ENCODE data around the gene SFN.
"Not testable (repeated sequence)": the region's sequence is repeated elsewhere in the genome, so short reads cannot be mapped to it uniquely, and the experiment has no call there.

The SFN gene

DNA sequence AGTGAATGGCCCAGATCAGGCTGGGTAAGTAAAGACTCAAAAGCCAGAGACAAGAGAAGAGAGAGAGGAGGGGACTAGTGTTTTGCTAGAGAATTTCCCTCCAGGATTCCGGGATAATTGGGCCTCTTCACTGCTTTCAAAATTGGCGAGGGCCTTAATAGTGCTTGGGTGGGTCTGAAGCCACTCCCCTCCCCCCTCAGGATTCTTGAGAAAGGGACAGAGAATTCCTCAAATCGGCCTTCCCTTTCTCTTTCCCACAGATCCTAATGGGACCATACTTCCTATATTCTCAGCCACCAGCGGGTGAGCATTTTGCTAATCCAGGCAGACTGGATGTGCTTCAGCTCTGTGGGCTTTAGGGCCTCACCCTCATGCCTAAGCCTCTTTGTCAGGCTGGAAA is 11.9 kb downstream of the SFN start:
- no peak for DNase-seq

DNA sequence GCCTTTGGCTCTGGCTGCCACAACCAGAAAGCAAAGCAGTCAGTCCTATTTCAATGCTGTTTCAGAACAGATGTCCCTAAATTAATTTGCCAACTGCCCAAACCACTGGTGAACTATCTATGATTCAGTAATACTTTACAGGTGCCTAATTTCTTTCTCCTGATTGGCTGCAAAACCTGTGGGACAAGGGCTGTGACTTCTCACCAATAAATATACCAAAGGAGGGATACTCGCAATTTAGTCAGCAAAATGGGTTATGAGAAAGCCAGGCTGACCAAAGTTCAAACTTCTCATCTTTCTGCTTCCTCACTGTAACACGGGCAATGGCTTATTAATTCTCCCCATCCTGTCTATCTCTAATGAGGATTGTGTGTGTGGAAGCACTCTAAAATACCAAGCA is 14.4 kb downstream of the SFN start:
- no peak for DNase-seq

DNA sequence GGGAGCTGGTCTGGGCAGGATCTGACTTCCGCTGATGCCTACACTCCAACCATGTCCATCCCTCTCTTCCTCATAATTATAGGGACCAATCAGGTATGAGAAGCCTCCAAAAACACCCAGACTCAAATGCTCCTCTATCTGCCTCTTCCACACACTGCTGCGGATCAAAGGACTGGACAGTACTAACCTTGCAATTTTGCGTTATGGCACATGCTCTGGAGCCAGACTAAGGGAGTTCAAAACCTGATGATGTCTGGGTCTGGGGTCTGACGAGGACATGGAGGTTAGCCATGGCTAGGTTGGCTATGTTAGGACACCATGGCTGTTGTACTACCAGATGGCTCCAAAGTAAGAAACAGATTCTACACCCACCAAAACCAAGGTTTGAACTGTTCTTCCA is 16.8 kb downstream of the SFN start:
- no peak for DNase-seq

DNA sequence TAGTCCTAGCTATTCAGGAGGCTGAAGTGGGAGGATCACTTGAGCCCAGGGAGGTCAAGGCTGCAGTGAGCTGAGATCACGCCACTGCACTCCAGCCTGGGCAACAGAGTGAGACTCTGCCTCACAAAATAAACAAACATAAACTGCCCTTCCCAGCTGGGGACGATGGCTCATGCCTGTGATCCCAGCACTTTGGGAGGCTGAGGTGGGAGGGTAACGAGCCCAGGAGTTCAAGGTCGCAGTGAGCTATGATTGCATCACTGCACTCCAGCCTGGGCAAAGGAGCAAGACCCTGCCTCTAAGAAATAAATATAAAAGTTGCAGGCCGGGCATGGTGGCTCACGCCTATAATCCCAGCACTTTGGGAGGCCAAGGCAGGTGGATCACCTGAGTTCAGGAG is 18.7 kb downstream of the SFN start:
- DNase-seq: not testable (repeated sequence)

DNA sequence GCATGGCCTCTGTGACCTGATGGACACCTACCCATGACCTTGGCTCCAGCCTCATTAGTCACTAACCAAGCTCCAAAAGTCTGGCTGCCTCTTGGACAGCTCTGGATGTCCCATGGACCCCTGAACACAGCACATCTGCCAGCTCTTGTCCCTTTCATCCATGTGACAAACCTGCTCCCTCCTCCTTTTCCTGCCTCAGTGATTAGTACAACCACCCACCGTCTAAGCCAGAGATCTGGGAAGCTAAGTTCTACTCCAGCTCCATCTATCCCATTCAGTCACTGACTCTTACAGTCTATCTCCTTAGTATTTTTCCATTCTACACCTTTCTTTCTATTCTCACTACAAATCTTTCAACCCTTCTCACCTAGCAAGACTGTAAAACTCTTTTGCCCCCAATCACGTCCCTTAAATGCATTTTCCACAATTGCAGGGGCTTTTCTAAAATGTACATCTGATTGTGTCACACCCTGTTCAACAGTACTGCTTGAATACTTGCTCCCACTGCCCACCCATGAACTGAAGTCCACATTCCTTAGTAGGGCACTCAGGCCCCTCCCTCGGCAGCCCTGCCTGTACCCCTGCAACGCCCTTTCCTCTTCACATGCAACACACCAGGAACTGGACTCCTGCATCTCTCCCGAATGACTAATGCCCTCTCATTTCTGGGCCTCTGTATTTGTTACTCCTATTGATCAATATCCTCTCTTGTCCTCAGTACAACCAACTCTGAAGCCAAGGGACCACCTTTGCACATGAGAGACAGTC is 19.9 kb downstream of the SFN start:
- DNase-seq: no peak

DNA sequence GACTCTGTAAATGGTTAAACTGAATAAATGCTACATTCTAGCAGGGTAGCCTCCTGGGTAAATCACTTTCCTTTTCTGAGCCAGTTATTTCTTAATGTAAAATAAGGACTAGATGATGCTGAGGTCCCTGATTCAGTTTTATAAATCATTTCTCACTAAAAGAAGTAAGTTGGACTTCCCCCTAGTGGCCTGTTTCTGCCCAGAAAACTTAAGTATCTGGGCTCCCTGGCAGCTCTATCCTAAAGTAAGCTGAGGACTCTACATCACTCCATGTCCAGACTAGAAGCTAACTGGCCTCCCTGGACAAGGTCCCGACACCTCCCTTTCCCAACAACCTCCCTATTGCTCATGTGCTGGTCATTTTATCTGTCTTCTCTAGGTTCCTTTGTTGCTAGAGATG is 24.2 kb downstream of the SFN start:
- peak; percentile 24 for DNase-seq

DNA sequence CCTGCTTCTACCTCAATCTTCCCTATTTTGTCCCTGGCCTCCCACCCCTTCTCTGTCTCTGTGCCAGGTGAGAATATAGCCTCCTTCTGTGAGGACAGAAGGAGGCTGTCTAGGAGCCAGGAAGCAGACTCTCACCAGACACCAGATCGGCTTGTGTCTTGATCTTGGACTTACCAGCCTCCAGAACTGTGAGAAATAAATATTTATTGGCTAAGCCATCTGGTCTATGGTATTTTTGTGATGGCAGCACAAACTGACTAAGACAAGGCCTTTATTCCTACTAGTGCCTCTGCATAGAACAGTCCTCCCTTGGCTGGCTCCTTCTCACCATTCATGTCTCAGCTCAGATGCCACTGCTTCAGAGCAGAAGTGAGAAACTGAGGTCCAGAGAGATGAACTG is 25.3 kb downstream of the SFN start:
- DNase-seq: no peak

DNA sequence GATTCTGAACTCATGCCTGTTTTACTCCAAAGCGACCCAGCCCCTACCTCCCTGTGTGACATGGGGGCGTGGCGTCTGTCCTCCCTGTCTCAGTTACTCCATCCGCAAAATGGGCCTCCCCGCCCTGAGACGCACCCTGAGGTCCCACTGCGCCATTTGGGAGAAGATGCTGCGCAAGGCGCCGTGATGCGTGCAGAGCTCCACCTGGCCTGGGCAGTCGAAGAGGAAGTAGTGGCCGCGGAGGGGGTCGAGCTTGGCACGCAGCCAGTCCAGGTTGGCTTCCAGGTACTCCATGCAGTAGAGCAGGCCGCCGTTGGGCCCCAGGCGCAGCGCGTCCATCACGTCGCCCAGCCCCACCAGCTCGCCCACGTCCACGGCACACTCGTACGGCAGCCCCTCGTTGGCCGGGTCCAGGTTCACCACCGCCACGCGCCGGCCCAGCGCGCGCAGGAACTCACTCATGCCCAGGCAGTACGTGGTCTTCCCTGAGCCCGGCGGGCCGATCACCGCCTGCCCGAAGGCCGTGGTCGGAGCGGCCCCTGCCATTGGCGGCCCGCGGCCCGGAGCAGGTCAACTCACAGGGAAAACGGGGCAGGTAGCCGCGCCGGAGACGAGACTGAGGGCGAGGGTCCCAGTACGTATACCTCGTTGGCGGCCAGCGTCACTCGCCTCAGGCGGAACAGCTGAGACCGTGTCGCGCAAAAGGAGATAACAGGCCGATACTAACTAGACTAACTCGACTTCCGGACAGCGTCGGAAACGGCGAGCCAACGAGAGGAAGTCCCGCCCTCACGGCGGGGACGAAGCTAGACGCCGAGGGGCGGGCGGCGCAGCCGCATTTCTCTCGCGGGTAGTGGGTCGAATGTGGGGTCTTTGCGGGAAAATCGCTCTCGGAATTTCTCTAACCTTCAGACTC is 26.9 kb downstream of the SFN start, which contains the start of gene GPN2:
Gene GPN2 (minus strand): TSS at position 733 of the 916 bp plus-strand sequence. CDS start 187 bp downstream, at position 546.
- DNase-seq: peak; percentile 78

DNA sequence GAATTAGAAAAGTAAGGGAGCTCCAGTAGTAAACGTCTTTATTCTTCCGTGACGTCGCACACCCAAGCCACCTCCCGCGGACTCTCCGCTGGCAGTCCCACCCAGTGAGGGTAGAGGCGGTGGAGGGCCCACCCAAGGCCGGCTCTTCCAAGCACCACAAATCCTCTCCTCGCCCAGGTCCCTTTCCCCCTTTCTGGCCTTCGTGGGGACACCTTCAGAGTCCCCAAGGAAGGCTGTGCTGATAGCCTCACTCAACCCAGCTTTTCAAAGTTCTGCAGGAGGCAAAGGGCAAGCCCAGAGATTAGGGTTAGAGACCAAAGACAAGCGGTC is 27.5 kb downstream of the SFN start:
- DNase-seq: no peak

DNA sequence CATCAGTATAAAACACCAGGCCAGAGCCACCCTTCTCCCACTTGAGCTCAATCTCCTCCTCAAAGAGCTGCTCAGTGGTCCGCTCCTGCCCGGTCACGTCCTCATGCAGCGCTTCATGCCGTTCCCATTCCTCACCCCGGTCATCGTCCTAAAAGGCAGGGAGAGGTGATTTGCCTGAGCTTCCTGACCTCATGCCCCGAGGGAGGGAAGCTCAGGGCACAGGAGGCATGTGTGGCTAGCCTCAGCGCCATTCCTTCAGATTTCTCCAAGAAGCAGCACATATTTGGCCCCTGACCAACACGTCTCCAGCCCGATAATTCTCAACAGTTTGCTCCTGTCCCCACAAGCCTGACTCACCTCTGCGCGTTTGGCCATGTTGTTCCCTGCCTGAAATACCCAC is 31.3 kb downstream of the SFN start:
- DNase-seq: no peak

DNA sequence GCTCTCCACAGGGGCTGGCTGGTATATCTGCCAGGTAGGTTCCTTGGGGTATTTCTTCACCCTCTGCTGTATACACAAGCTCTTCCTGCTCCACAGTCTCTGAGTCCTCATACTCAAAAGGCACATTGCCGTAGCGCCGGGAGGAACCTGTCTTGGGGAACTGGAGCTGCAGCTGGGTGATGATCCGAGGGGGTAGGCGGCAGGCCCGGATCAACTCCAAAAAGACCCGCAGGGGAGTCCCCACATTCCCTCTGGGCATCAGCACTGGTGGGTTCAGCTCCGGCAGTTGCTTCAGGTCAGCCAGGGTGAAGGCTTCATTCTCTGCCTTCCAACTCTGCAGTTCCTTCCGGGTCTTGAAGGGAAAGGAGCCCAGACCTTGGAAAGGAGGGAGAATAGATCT is 34.4 kb downstream of the SFN start:
- DNase-seq: no peak

DNA sequence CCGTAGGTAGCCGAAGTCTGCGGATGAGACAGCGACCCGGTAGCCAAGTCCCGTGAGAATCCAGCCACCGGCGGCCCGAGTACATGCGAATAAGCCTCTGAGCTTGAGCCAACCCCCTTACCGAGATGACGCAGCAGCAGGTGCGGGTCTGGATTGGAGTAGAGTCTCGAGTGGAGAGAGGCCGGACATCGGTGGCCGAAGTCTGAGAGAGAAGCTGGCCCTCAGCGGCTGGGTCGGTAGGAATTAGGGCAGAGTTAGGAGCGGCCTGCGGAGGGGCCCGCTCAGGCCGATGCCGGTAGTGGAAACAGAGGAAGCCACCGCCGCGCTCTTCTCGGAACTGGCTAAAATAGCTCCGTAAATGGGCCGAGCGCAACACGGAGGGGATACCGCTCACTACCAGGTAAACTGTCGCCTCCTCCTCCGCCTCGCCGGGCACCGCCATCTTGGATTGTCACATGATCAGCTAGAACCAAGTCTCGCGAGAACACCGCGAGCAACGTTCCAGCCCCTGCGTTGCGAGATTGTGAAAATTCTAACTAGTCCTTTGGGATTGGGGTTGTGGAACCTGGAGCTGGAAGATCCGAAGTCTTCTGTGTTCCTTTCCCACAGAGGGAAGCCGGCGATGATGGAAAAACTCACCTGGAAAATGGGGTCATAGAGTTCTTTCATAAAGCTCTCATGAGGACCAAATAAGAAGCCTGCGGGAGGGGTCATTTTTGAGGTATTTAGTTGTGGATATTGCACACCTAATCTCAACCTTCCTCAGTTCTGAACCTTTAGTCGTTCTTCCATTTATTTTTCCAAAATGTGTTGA is 37.3 kb downstream of the SFN start, which contains the start of gene GPATCH3:
Gene GPATCH3 (minus strand): TSS at position 467 of the 814 bp plus-strand sequence. CDS start 25 bp downstream, at position 442.
- peak; percentile 94 for DNase-seq

DNA sequence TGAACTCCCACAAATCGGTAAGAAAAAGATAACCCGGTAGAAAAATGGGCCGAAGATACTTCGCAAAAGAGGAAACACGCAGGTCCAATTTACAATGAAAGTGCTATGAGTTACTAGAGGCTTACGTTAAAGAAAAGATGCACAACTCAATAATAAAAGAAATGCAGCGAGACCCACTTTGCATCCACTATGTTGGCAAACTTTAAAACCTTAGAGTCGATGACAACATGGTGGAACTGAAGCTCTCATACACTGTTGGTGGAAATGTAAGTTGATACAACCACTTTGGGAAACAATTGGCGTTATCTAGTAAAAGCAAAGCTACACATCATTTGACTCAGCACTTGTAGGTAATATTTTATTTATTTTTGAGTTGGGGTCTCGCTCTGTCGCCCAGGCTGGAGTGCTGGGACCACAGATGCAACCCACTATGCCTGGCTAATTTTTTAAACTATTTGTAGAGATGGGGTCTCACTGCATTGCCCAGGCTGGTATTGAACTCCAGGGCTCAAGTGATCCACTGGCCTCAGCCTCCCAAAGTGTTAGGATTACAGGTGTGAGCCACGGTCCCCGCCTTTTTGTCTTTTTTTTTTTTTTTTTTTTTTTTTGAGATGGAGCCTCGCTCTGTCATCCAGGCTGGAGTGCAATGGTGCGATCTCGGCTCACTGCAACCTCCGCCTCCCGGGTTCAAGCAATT is 38.0 kb downstream of the SFN start:
- DNase-seq: no peak

DNA sequence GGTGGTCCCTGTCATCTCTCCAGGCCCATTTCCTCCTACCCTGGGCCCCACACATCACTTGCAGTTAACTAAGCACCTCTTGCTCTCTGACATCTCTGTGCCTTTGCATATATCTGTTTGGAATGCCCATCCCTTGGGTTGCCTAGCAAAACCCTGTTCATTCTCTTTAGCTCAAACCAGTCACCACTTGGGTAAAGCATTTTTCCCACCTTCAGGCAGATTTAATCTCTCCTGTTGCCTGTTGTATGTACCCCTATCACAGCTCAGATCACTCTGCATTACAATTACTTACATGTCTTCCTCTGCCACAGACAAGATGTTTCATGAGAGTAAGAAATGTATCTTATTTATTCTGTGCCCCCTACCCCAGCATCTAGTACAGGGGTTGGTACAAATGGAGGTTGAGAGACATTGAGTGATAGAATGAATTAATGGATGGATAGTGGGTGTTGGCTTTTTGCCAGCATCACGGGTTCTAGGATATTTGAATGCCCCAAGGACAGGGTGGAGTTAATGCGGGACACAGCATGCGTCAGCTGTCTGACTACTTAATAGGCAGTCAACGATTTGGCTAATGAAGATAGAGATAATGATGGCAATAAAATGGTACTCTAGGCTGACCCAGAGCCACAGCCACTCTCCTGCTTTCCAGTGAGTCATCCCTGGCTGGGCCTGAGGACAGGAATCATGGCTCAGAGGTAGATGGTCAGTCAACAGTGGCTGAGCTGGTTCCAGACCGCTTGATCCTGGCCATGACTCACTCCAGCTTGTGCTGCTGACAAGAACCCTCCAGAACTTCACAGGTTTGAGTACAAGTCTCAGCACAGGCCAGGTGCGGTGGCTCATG is 44.3 kb downstream of the SFN start:
- DNase-seq: peak; percentile 43

DNA sequence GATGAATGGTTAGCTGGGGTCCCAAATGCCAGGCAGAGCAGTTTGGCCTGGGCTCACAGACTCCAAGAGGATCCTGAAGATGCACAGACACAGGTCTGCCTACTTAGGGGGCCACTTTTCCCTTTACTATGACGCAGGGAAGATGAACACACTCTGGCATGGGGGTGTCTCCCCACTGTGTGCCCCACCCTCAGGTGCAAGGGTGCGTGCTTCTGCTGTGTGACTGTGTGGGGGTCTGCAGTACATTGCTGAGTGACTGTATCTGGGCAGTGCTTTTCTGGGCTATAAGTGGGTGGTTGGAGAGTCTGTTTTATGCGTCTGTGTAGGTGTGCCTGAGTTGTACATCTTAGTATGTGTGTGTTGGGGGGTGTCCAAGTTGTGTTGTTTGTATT is 47.0 kb downstream of the SFN start:
- DNase-seq: no peak

DNA sequence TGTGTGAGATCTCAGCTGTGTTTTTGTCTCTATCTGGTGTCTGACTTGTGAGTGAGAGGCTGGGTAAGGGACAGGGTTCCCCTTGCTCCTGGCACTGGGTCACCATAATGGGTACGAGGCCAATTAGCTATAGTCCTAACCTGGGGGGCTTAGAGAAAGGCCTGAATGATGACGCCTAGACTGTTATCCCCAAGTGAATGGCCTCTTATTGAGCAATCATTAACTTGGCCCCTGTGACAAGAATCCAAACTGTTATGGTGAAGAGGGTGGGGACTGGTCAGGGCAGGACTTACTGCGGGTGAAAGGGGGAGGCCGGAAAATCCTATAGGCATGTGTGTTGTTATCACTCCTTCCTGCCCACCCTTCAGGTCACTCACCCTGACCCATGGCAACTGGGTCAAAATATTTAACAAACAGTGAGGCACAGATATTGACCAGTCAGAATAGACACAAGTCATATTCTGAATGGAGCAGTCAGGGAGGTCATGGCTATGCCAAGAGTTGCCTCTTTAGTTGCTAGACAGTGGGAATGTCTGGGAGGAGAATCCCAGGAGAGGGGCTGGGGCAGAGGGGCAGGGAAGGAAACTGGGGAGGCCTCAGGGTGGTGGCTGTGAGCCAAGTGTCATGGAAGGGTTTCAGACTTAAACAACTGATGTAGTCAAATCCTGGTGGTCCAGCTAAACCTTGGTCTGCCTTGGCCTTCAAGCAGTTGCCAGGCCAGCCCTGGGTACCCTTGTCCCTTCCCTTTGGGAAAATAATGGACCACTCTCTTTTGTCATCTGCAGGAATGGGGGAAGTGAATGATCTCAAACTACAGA is 47.6 kb downstream of the SFN start:
- no peak for DNase-seq

DNA sequence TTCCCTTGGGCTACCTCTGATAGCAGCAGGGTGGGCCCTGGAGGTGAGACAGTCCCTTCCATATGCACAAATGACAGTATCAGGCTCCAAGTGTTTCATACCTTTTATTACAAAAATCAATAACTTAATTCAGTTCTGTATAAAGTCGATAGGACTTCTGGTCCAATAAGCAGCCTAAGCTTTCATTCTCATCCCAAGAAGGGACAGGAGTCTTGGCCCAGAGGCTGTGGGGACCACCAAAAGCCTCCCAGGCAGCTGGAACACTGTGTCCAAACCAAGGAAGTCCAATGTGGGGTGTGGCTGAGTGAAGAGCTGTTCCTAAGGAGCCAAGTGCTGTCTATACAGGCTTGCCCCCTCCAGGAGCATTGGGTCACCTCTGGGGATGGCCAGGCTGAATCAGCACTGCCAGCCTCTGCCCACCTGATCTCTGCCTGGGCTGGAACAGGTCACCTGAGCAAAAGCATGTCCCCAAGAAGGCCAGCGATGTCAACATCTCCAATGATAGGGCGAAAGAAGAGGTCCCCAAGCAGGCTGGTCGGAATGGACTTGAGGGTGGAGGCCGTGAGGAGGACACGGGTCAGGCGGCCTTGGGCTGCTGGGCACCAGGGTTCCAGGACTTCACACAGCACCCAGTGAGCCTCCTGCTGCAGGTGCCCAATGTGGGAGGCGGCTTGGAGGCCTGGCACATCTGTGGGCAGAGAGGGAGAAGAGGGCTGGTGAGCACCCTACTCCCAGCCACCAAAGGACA is 48.6 kb downstream of the SFN start:
- no peak for DNase-seq

DNA sequence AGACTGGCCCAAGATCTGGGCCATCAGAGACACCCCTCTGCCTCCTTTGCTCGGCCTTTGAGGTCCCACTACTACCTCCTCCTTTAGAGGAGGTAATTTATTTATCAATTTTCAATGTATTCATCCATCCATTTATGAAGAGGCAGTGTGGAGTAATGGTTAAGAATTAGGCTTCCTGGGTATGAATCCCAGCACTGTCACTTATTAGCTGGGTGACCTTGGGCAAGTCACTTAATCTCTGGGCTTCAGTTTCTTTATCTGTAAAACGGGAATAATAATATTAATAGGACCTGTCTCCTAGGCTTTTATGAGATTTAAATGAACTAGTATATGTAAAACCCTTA is 49.2 kb downstream of the SFN start:
- no peak for DNase-seq

DNA sequence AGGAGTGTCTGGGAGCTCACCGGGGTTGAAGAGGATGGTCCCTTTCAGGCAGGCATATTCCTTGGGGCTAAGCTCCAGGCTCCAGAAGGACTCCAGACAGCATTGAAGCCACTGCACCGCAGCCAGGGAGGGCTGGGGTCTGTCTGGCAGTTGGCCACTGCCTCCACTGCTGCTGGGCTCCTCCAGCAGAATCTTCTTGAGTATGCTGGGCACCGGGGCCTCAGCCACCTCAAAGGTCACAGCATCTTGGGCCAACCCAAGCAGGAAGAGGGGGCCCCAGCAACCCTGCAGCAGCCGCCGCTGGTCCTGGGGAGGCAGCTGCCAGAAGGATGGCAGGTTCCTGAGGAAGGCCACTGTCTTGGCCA is 50.4 kb downstream of the SFN start:
- no peak for DNase-seq
